H1 (cell line): ENCODE data around the gene VOPP1. TPM values are rescaled to one million over a fixed set of nuclear protein-coding genes. Genes with fewer than 3 reads are reported as not detected.

Experiments
- CTCF ChIA-PET: fragments of 300-600 bp; sonication (Branson Sonifier 250); formaldehyde crosslinking; loops from one replicate; lab custom pipeline; 2021; ENCODE audit not compliant: partially characterized antibody; lab: Charles Lee
- POLR2A ChIA-PET: fragments of 300-600 bp; sonication (Branson Sonifier 250); formaldehyde crosslinking; loops from one replicate; lab custom pipeline; 2021; ENCODE audit warnings: inconsistent platforms; ENCODE audit not compliant: partially characterized antibody; lab: Charles Lee
- DNase-seq, 2 experiments: peaks; one replicate each; pipeline versions ENCODE4 v3.0.0 to v3.0.0-alpha.2; 2010 to 2022; ENCODE audit warnings: low spot score in 2 of 2, low read depth in 1 of 2, mixed read lengths in 1 of 2
- FAIRE-seq: peaks from 2 replicates; lab custom pipeline; 2011; peaks lifted over from hg19 to GRCh38; lab: Jason Lieb, UNC
- H2AFZ ChIP-seq: 2 replicates; pipeline ENCODE4 v1.8.1; 2012; ENCODE audit warnings: low read length, inconsistent platforms
- H2AK5ac ChIP-seq: 2 replicates; pipeline ENCODE4 v1.6.1; 2013; ENCODE audit warnings: low read depth, low read length
- H2BK120ac ChIP-seq: replicated peaks from 2 replicates; pipeline ENCODE3; 2013; ENCODE audit warnings: low read depth, low read length, inconsistent platforms
- H2BK12ac ChIP-seq: 2 replicates; pipeline ENCODE4 v1.6.1; 2013; ENCODE audit warnings: low read depth, low read length
- H2BK15ac ChIP-seq: 2 replicates; pipeline ENCODE4 v1.6.1; 2013; ENCODE audit warnings: low read length
- H2BK20ac ChIP-seq: 2 replicates; pipeline ENCODE4 v1.6.1; 2013; ENCODE audit warnings: low read length
- H2BK5ac ChIP-seq: 2 replicates; pipeline ENCODE4 v1.6.1; 2013; ENCODE audit warnings: low read depth, low read length
- H3K14ac ChIP-seq: 2 replicates; pipeline ENCODE4 v1.6.1; 2013; ENCODE audit warnings: inconsistent platforms; ENCODE audit not compliant: insufficient read length
- H3K18ac ChIP-seq: 2 replicates; pipeline ENCODE4 v1.6.1; 2013; ENCODE audit warnings: low read length; ENCODE audit errors: extremely low read depth
- H3K23ac ChIP-seq: 2 replicates; pipeline ENCODE4 v1.6.1; 2013; ENCODE audit warnings: inconsistent platforms; ENCODE audit not compliant: insufficient read length
- H3K23me2 ChIP-seq: 2 replicates; pipeline ENCODE4 v1.6.1; 2013; ENCODE audit warnings: low read depth, low read length
- H3K27ac ChIP-seq: 2 replicates; pipeline ENCODE4 v1.6.1; 2011; ENCODE audit warnings: low read depth, low read length, inconsistent platforms
- H3K27me3 ChIP-seq, 4 experiments: replicated peaks in 1 of 4; 1 replicate in 1 of 4; 2 replicates in 3 of 4; pipeline versions ENCODE4 v1.6.1 to v1.8.1; 2011 to 2013; ENCODE audit warnings: low read length in 3 of 4, mild to moderate bottlenecking in 3 of 4, inconsistent platforms in 2 of 4, mixed read lengths in 2 of 4, moderate library complexity in 1 of 4; ENCODE audit not compliant: control insufficient read depth in 3 of 4, insufficient read depth in 3 of 4; ENCODE audit errors: extremely low read depth in 1 of 4
- H3K36me3 ChIP-seq, 4 experiments: 2 replicates each; pipeline versions ENCODE4 v1.6.1 to v1.8.1; 2011 to 2013; ENCODE audit warnings: mild to moderate bottlenecking in 4 of 4, low read length in 3 of 4, moderate library complexity in 2 of 4, control low read depth in 1 of 4, inconsistent platforms in 1 of 4; ENCODE audit not compliant: insufficient read depth in 4 of 4, control insufficient read depth in 2 of 4
- H3K4ac ChIP-seq: replicated peaks from 2 replicates; pipeline ENCODE3; 2013; ENCODE audit warnings: low read length, low read depth, mixed read lengths, inconsistent platforms; ENCODE audit not compliant: insufficient read length
- H3K4me1 ChIP-seq, 4 experiments: replicated peaks in 1 of 4; 1 replicate in 1 of 4; 2 replicates in 3 of 4; pipeline versions ENCODE4 v1.6.1 to v1.8.1; 2011 to 2013; ENCODE audit warnings: low read length in 3 of 4, inconsistent platforms in 2 of 4, mixed read lengths in 1 of 4; ENCODE audit not compliant: insufficient read depth in 4 of 4, control insufficient read depth in 3 of 4
- H3K4me2 ChIP-seq, 2 experiments: 2 replicates each; pipeline versions ENCODE4 v1.6.1 to v1.8.1; 2011 to 2013; ENCODE audit warnings: low read depth in 2 of 2, low read length in 2 of 2, control low read depth in 1 of 2, inconsistent platforms in 1 of 2, mild to moderate bottlenecking in 1 of 2; ENCODE audit not compliant: insufficient read depth in 1 of 2
- H3K4me3 ChIP-seq, 4 experiments: fragments of 200-600, 300-600 bp in 1 of 4; sonication (generic), shearing (Covaris generic), sonication (Bioruptor Twin) in 1 of 4; 2 replicates each; pipeline versions ENCODE4 v1.5.1 to v1.8.1; 2011 to 2016; ENCODE audit warnings: low read length in 4 of 4, low read depth in 3 of 4, control low read depth in 2 of 4, inconsistent platforms in 2 of 4, mild to moderate bottlenecking in 2 of 4, mixed read lengths in 1 of 4, moderate library complexity in 1 of 4; ENCODE audit not compliant: insufficient read depth in 2 of 4; ENCODE audit errors: extremely low read depth in 1 of 4
- H3K56ac ChIP-seq: replicated peaks from 2 replicates; pipeline ENCODE3; 2013; ENCODE audit warnings: low read depth, mild to moderate bottlenecking, mixed read lengths, low read length, inconsistent platforms; ENCODE audit not compliant: insufficient read length
- H3K79me1 ChIP-seq: 2 replicates; pipeline ENCODE4 v1.6.1; 2013; ENCODE audit warnings: low read depth, low read length, control low read depth
- H3K79me2 ChIP-seq, 2 experiments: 2 replicates each; pipeline versions ENCODE4 v1.6.1 to v1.8.1; 2012 to 2013; ENCODE audit warnings: low read length in 2 of 2, mild to moderate bottlenecking in 2 of 2, inconsistent platforms in 1 of 2; ENCODE audit not compliant: insufficient read depth in 2 of 2, control insufficient read depth in 1 of 2
- H3K9ac ChIP-seq, 4 experiments: replicated peaks in 1 of 4; 1 replicate in 1 of 4; 2 replicates in 3 of 4; pipeline versions ENCODE4 v1.6.1 to v1.8.1; 2011 to 2013; ENCODE audit warnings: low read depth in 3 of 4, low read length in 3 of 4, control low read depth in 2 of 4, mild to moderate bottlenecking in 2 of 4, moderate library complexity in 2 of 4, inconsistent platforms in 1 of 4; ENCODE audit errors: extremely low read depth in 1 of 4
- H3K9me3 ChIP-seq, 2 experiments: 2 replicates each; pipeline versions ENCODE4 v1.6.1 to v1.8.1; 2012 to 2013; ENCODE audit warnings: mild to moderate bottlenecking in 2 of 2, moderate library complexity in 2 of 2, control low read depth in 1 of 2, inconsistent platforms in 1 of 2, low read depth in 1 of 2, low read length in 1 of 2, mixed read lengths in 1 of 2; ENCODE audit not compliant: insufficient read depth in 2 of 2
- H4K20me1 ChIP-seq, 2 experiments: replicated peaks in 1 of 2; 2 replicates each; pipeline versions ENCODE3 to v1.8.1; 2011 to 2013; ENCODE audit warnings: inconsistent platforms in 2 of 2, low read length in 2 of 2, mild to moderate bottlenecking in 1 of 2; ENCODE audit not compliant: insufficient read depth in 2 of 2, control insufficient read depth in 1 of 2
- H4K5ac ChIP-seq: 2 replicates; pipeline ENCODE4 v1.6.1; 2013; ENCODE audit warnings: low read length, low read depth, mixed read lengths, inconsistent platforms; ENCODE audit not compliant: insufficient read length
- H4K8ac ChIP-seq: 2 replicates; pipeline ENCODE4 v1.8.0; 2013; ENCODE audit warnings: mild to moderate bottlenecking, moderate library complexity, low read length, inconsistent platforms; ENCODE audit not compliant: insufficient read depth; ENCODE audit errors: extremely low read depth
- H4K91ac ChIP-seq: replicated peaks from 2 replicates; pipeline ENCODE3; 2013; ENCODE audit warnings: low read length, mixed read lengths, inconsistent platforms; ENCODE audit not compliant: insufficient read length
- BRCA1 ChIP-seq: IDR thresholded peaks from 2 replicates; pipeline ENCODE4 v1.6.1; 2012; ENCODE audit warnings: low read depth, low read length, improper control_type of control experiment
- EGR1 ChIP-seq: IDR thresholded peaks from 2 replicates; pipeline ENCODE4 v1.6.1; 2011; ENCODE audit warnings: low read depth, low read length, borderline replicate concordance
- SIN3A ChIP-seq, 2 experiments: IDR thresholded peaks in 1 of 2; conservative IDR thresholded peaks in 1 of 2; 2 replicates each; pipeline ENCODE4 v1.6.1; 2011 to 2012; ENCODE audit warnings: low read length in 2 of 2, improper control_type of control experiment in 1 of 2, low read depth in 1 of 2, mild to moderate bottlenecking in 1 of 2
- SIRT6 ChIP-seq: IDR thresholded peaks from one replicate; pipeline ENCODE4 v1.7.1; 2012; ENCODE audit warnings: low read length, inconsistent platforms
- SP1 ChIP-seq: IDR thresholded peaks from 2 replicates; pipeline ENCODE4 v1.6.1; 2011; ENCODE audit warnings: low read depth, low read length
- SP2 ChIP-seq: IDR thresholded peaks from 2 replicates; pipeline ENCODE4 v1.6.1; 2012; ENCODE audit warnings: mild to moderate bottlenecking, low read length, inconsistent platforms
- ZNF274 ChIP-seq: IDR thresholded peaks from 2 replicates; pipeline ENCODE4 v1.7.0; 2012; ENCODE audit warnings: low read length, borderline replicate concordance; ENCODE audit errors: extremely low read depth
- WGBS, 2 experiments: shearing (Covaris generic) in 1 of 2; methylation state at CpG; one replicate each; pipeline versions ENCODE4 v1.1.6 to v1.1.7; 2013 to 2015; ENCODE audit warnings: low lambda C conversion rate in 2 of 2, mixed read lengths in 2 of 2, inconsistent platforms in 1 of 2, low coverage in 1 of 2, missing lambda C conversion rate in 1 of 2; ENCODE audit not compliant: insufficient replicate concordance in 2 of 2, insufficient coverage in 1 of 2, insufficient read length in 1 of 2; ENCODE audit errors: extremely low coverage in 1 of 2, missing lambda C conversion rate in 1 of 2; 5-methylcytosine and 5-hydroxymethylcytosine counted together
- long read RNA-seq, 2 experiments: library from RNA in 1 of 2; library from capped mRNA in 1 of 2; stranded (forward); transcript quantifications; one replicate each; pipeline ENCODE4 v2.0.0, GENCODE V29; 2021; ENCODE audit warnings: inconsistent platforms in 1 of 2
- polyA minus RNA-seq, 3 experiments: library from RNA; depleted of rRNA, polyadenylated mRNA; stranded (reverse); fragments of >200 nt; gene quantifications; 1 replicate in 2 of 3; 2 replicates in 1 of 3; pipeline ENCODE4 v1.2.3, GENCODE V29; 2011
- polyA plus RNA-seq, 7 experiments: library from polyadenylated mRNA; depleted of rRNA in 3 of 7; stranded (reverse) in 5 of 7; unstranded in 2 of 7; fragments of >200 nt in 5 of 7; fragments of 200-250 nt in 2 of 7; gene quantifications; 1 replicate in 5 of 7; 2 replicates in 1 of 7; 4 replicates in 1 of 7; pipeline versions ENCODE4 v1.2.1 to v1.2.3, GENCODE V29; 2011 to 2013; ENCODE audit warnings: missing spikeins in 2 of 7, mixed read lengths in 2 of 7
- total RNA-seq: library from RNA; stranded (reverse); fragmentation: NEBNext Ultra II Directional; extraction: Animal tissue kit (Norgen Biotek cat#: 25700); gene quantifications from 2 replicates; pipeline ENCODE4 v1.2.1, GENCODE V29; 2021

The VOPP1 gene
- total RNA-seq = 82.7 and 83.0 TPM in 2 replicates
- polyA plus RNA-seq (2011; rRNA removed) = 44.7 and 58.8 TPM in 2 replicates
- 44.9 TPM for polyA plus RNA-seq (2011; cell fraction: cytosol; rRNA removed)
- 53.3 TPM for polyA plus RNA-seq (2011; cell fraction: nucleus; rRNA removed)
- 59.8 to 62.7 TPM (median 62.1 TPM) in 4 replicates for polyA plus RNA-seq (2012, experiment 1 of 2)
- polyA plus RNA-seq (2012, experiment 2 of 2) = 74.8 TPM
- polyA plus RNA-seq (2013, experiment 1 of 2) = 47.6 TPM
- 51.6 TPM for polyA plus RNA-seq (2013, experiment 2 of 2)
- polyA minus RNA-seq (2011; rRNA and poly(A)+ RNA removed) = 76.2 and 81.0 TPM in 2 replicates
- polyA minus RNA-seq (2011; cell fraction: cytosol; rRNA and poly(A)+ RNA removed) = 51.9 TPM
- 53.8 TPM for polyA minus RNA-seq (2011; cell fraction: nucleus; rRNA and poly(A)+ RNA removed)
- long read RNA-seq, experiment 1, transcript VOPP1-201 (5 exons, 2,962 nt) = major isoform, 20 of 89 reads
- long read RNA-seq, experiment 1, partial matches to known transcripts = 3 of 89 reads
- long read RNA-seq, experiment 1, other reads (novel, unspliced or antisense) = 66 of 89 reads
- long read RNA-seq, experiment 2, partial matches to known transcripts = 0 of 27 reads
- long read RNA-seq, experiment 2, other reads (novel, unspliced or antisense) = 25 of 27 reads

GRCh38 chr7:55572378-55573233 is at the start of gene VOPP1:
Gene VOPP1 (minus strand): TSS chr7:55572502. CDS start chr7:55572324, 178 bp downstream.
- peak within 1 kb of the TSS; percentile 75 for H3K27ac ChIP-seq
- no peak for FAIRE-seq
- H4K91ac ChIP-seq = peak within 1 kb of the TSS; percentile 31
- TF ChIP-seq SP1 = no peak
- 0 out of 4 replicates have a peak, but pooled peaks of 1 of the 2 experiments have one; percentile 19 for TF ChIP-seq SIN3A (conservative IDR thresholded peaks at IDR 0.05 in 1 of 2, IDR thresholded peaks at IDR 0.05 in 1 of 2; ENCODE audit: low read depth in 1 of 2, low read length in 2 of 2)
- no peak for TF ChIP-seq SP2
- no peak for TF ChIP-seq ZNF274
- no peak for TF ChIP-seq SIRT6
- no peak for TF ChIP-seq EGR1
- TF ChIP-seq BRCA1 = no peak

More at GRCh38 chr7:55572378-55573233, at the start of gene VOPP1:
- H4K5ac ChIP-seq = peak within 1 kb of the TSS; percentile 18
- peaks cover 0 to 37% of the 10 kb centered on the region in 2 experiments; a peak in 2 of 4 replicates for H3K79me2 ChIP-seq
- peaks cover under 1 to 30% (median 21%) of the 10 kb centered on the region in 4 experiments; a peak in 5 of 7 replicates for H3K4me1 ChIP-seq
- H2BK5ac ChIP-seq = peak within 1 kb of the TSS; percentile 80; the same call in 1 of the 2 replicates
- no peak within 1 kb of the TSS for H3K14ac ChIP-seq
- peak within 1 kb of the TSS; percentile 44 for H3K56ac ChIP-seq
- peak within 1 kb of the TSS; percentile 49 to 87 (median 77) for H3K9ac ChIP-seq
- no peak within 1 kb of the TSS for H2BK20ac ChIP-seq
- peak within 1 kb of the TSS; percentile 82 to 95 for H3K4me2 ChIP-seq
- 0 out of 2 replicates have a peak within 1 kb of the TSS, but pooled peaks have one; percentile 76 for H2BK15ac ChIP-seq
- H2BK12ac ChIP-seq = peak within 1 kb of the TSS; percentile 68; the same call in 1 of the 2 replicates
- no peak within 1 kb of the TSS for H3K4ac ChIP-seq
- peak within 1 kb of the TSS; percentile 73 for H4K8ac ChIP-seq
- no peak within 1 kb of the TSS for H2BK120ac ChIP-seq
- no peak within 1 kb of the TSS for H3K23ac ChIP-seq
- no peaks in the 10 kb centered on the region for H3K79me1 ChIP-seq
- no peaks in the 10 kb centered on the region for H3K36me3 ChIP-seq
- H2AFZ ChIP-seq = peak within 1 kb of the TSS; percentile 78; the same call in 1 of the 2 replicates
- H3K27me3 ChIP-seq = peaks cover 0 to 5% (median 0%) of the 10 kb centered on the region in 4 experiments; a peak in 2 of 7 replicates
- H3K23me2 ChIP-seq = peaks cover 12% of the 10 kb centered on the region
- 3% methylated on average over 22 of the region's 77 CpGs; no CpG with 5 or more reads in 1 of the 2 experiments for WGBS, 2 experiments
- peak within 1 kb of the TSS; percentile 68 to 85 (median 85) for H3K4me3 ChIP-seq
- H3K18ac ChIP-seq = peak within 1 kb of the TSS; percentile 83
- peak in 1 of 2 experiments; percentile 79 for DNase-seq
- POLR2A ChIA-PET = interaction anchor here (0.7 to 1.6 kb wide), 9 partner anchors 9 to 206 kb away, joined by 3 to 5 read pairs (median 4); no protein-coding TSS in a partner anchor
- CTCF ChIA-PET = interaction anchor here (1.2 kb wide), 1 partner anchor 26 kb away, joined by 4 read pairs; no protein-coding TSS in a partner anchor
- no peak within 1 kb of the TSS for H2AK5ac ChIP-seq
- no peaks in the 10 kb centered on the region for H4K20me1 ChIP-seq
- H3K9me3 ChIP-seq = no peaks in the 10 kb centered on the region
